T-helper 17 cell (primary cell): ENCODE measurements around the gene CCNI2. TPM values are rescaled to one million over a fixed set of nuclear protein-coding genes. Genes with fewer than 3 reads are reported as not detected.

Experiments
- total RNA-seq, 4 donors: library from RNA in 2 of 4; stranded (reverse) in 2 of 4; gene quantifications; one replicate each; pipeline ENCODE4 v1.2.3 and lab custom pipeline; 2022 to 2026

The CCNI2 gene
- total RNA-seq, 2 donors from 2014 or later, result 8.7 to 13.7 TPM

Other genes with a start within 250 kb of the CCNI2 start
- gene IL5, start 203.9 kb upstream of the CCNI2 start, total RNA-seq, result not detected
- 10 to 100 TPM; 20.4 to 22.2 TPM for gene RAD50, start 190.4 kb upstream of the CCNI2 start, total RNA-seq
- under 1 TPM in 1 of 2 donors, not detected in 1; 0.20 TPM for gene IL13, start 89.3 kb upstream of the CCNI2 start, total RNA-seq
- not detected for gene IL4, start 73.4 kb upstream of the CCNI2 start, total RNA-seq
- gene KIF3A, start 9.9 kb upstream of the CCNI2 start, total RNA-seq, result 10 to 100 TPM; 12.6 to 17.9 TPM
- 1 to 10 TPM; 8.0 to 8.8 TPM for gene SEPTIN8, start 29.8 kb downstream of the CCNI2 start, total RNA-seq
- not detected for gene SOWAHA, start 65.9 kb downstream of the CCNI2 start, total RNA-seq
- gene SHROOM1, start 83.2 kb downstream of the CCNI2 start, total RNA-seq, result under 1 TPM in 1 of 2 donors, not detected in 1; 0.20 TPM
- gene GDF9, start 119.0 kb downstream of the CCNI2 start, total RNA-seq, result under 1 TPM; 0.70 to 0.94 TPM
- gene UQCRQ, start 119.2 kb downstream of the CCNI2 start, total RNA-seq, result 100 to 1,000 TPM; 107 to 112 TPM
- 1 to 10 TPM in 1 of 2 donors, under 1 TPM in 1; 0.47 to 1.0 TPM for gene LEAP2, start 126.2 kb downstream of the CCNI2 start, total RNA-seq
- 10 to 100 TPM; 69.2 to 74.6 TPM for gene AFF4, start 216.2 kb downstream of the CCNI2 start, total RNA-seq